Measurements from ENCODE around the gene JUP.

- TF ChIP-seq POLR2A (IDR thresholded peaks at IDR 0.05; ENCODE audit: low read length) (no peak), GATA1 (IDR thresholded peaks at IDR 0.05; ENCODE audit: low read depth, low read length) (no peak)
These were observed 13.3 kb downstream of the JUP start for GRCh38 chr17:41773190-41773588.
